BJ (cell line): ENCODE data around the gene CHTF18. TPM values are rescaled to one million over a fixed set of nuclear protein-coding genes. Genes with fewer than 3 reads are reported as not detected.

ENCODE experiments used
- CTCF ChIA-PET: fragments of 350-600 bp; formaldehyde crosslinking; extraction: SDS; loops from one replicate; lab custom pipeline; 2021; ENCODE audit warnings: antibody characterized with exemption, inconsistent platforms; lab: Yijun Ruan, JAX
- POLR2A ChIA-PET: fragments of 300-600 bp; sonication (Branson Sonifier 250); formaldehyde crosslinking; extraction: SDS; loops from one replicate; lab custom pipeline; 2021; ENCODE audit warnings: antibody characterized with exemption; lab: Charles Lee
- DNase-seq: peaks from one replicate; pipeline ENCODE4 v3.0.0-alpha.2; 2011; ENCODE audit warnings: low read depth
- H3K27me3 ChIP-seq: 2 replicates; pipeline ENCODE4 v1.6.0; 2011; ENCODE audit warnings: low read length; ENCODE audit not compliant: control insufficient read depth, insufficient read depth
- H3K36me3 ChIP-seq: 2 replicates; pipeline ENCODE4 v1.5.1; 2011; ENCODE audit warnings: low read length; ENCODE audit not compliant: control insufficient read depth, insufficient read depth
- H3K4me3 ChIP-seq: 2 replicates; pipeline ENCODE4 v1.5.1; 2011; ENCODE audit warnings: low read depth, mild to moderate bottlenecking, control low read depth, low read length
- CTCF ChIP-seq: IDR thresholded peaks from 2 replicates; pipeline ENCODE4 v1.5.1; 2011; ENCODE audit warnings: low read depth, mild to moderate bottlenecking, control low read depth, inconsistent platforms, low read length, moderate library complexity; ENCODE audit not compliant: insufficient read depth
- polyA plus RNA-seq: library from polyadenylated mRNA; depleted of rRNA; stranded (reverse); fragments of >200 nt; gene quantifications from 2 replicates; pipeline ENCODE4 v1.2.3, GENCODE V29; 2011

The CHTF18 gene
- polyA plus RNA-seq, 1 experiment: 6.1 TPM

GRCh38 chr16:766008-766819 lies 22.2 kb upstream of the CHTF18 start:
- Histone ChIP-seq H3K36me3 (no peaks in the 10 kb centered on the region), H3K27me3 (no peaks in the 10 kb centered on the region), H3K4me3 (no peak overlapping the region)
- POLR2A ChIA-PET: no interaction called here
- TF ChIP-seq CTCF: no peak
- DNase-seq: no peak
- CTCF ChIA-PET: no interaction called here

- no peaks in the 10 kb centered on the region for H3K36me3 ChIP-seq
- POLR2A ChIA-PET: no interaction called here
- CTCF ChIA-PET: no interaction called here
- H3K4me3 ChIP-seq: no peak overlapping the region
- no peak for DNase-seq
- H3K27me3 ChIP-seq: no peaks in the 10 kb centered on the region
- TF ChIP-seq CTCF: no peak
Measured at GRCh38 chr16:766820-767640, 21.4 kb upstream of the CHTF18 start.

GRCh38 chr16:767743-768235 lies 20.6 kb upstream of the CHTF18 start:
- no peak for DNase-seq
- no peak for TF ChIP-seq CTCF
- no peaks in the 10 kb centered on the region for H3K27me3 ChIP-seq
- ChIA-PET CTCF (no interaction called here), POLR2A (no interaction called here)
- H3K4me3 ChIP-seq: no peak overlapping the region
- H3K36me3 ChIP-seq: no peaks in the 10 kb centered on the region

- POLR2A ChIA-PET: no interaction called here
- CTCF ChIA-PET: no interaction called here
- Histone ChIP-seq H3K27me3 (no peaks in the 10 kb centered on the region), H3K4me3 (no peak overlapping the region), H3K36me3 (no peaks in the 10 kb centered on the region)
- DNase-seq: no peak
- TF ChIP-seq CTCF: no peak
Measured at GRCh38 chr16:768428-768827, 20.0 kb upstream of the CHTF18 start.

GRCh38 chr16:769184-769784 lies 19.1 kb upstream of the CHTF18 start:
- no peaks in the 10 kb centered on the region for H3K36me3 ChIP-seq
- no peak overlapping the region for H3K4me3 ChIP-seq
- ChIA-PET CTCF (interaction anchor here (1.0 to 1.2 kb wide), 2 partner anchors 12 to 16 kb away, joined by 3 to 5 read pairs; no protein-coding TSS in a partner anchor), POLR2A (no interaction called here)
- TF ChIP-seq CTCF: no peak
- no peaks in the 10 kb centered on the region for H3K27me3 ChIP-seq
- DNase-seq: no peak
